Spinal cord (tissue), 10 donors: Measurements from ENCODE around the gene CHRNE. TPM values are rescaled to one million over a fixed set of nuclear protein-coding genes. Genes with fewer than 3 reads are reported as not detected.
"Not testable (repeated sequence)": the region's sequence is repeated elsewhere in the genome, so short reads cannot be mapped to it uniquely, and the experiment has no call there.

Experiments used
- DNase-seq, 6 donors: peaks; one replicate each; pipeline versions ENCODE4 v3.0.0 to v3.0.0-alpha.2; 2013 to 2015; ENCODE audit warnings: low spot score in 6 of 6, low read depth in 4 of 6
- H3K27ac ChIP-seq: one replicate; pipeline ENCODE4 v1.5.1; 2013; ENCODE audit warnings: low read depth, low read length, control low read depth
- H3K27me3 ChIP-seq: one replicate; pipeline ENCODE4 v1.6.1; 2013; ENCODE audit warnings: low read length; ENCODE audit not compliant: control insufficient read depth, insufficient read depth
- H3K36me3 ChIP-seq: one replicate; pipeline ENCODE4 v1.6.1; 2013; ENCODE audit warnings: low read length; ENCODE audit not compliant: control insufficient read depth, insufficient read depth
- H3K4me1 ChIP-seq: one replicate; pipeline ENCODE4 v1.6.1; 2013; ENCODE audit warnings: low read length; ENCODE audit not compliant: control insufficient read depth, insufficient read depth
- H3K4me3 ChIP-seq: one replicate; pipeline ENCODE4 v1.5.1; 2013; ENCODE audit warnings: low read depth, low read length, control low read depth
- H3K9me3 ChIP-seq: one replicate; pipeline ENCODE4 v1.6.1; 2013; ENCODE audit warnings: low read length; ENCODE audit not compliant: control insufficient read depth, insufficient read depth
- WGBS: methylation state at CpG from one replicate; pipeline ENCODE4 v1.1.5; 2013; ENCODE audit warnings: missing lambda C conversion rate; ENCODE audit not compliant: insufficient coverage; 5-methylcytosine and 5-hydroxymethylcytosine counted together
- polyA plus RNA-seq, 2 donors: library from polyadenylated mRNA; unstranded; fragments of 120-200 nt; gene quantifications; one replicate each; pipeline ENCODE4 v1.2.1, GENCODE V29; 2013; ENCODE audit not compliant: insufficient read length in 2 of 2
- total RNA-seq, 2 donors: library from RNA; depleted of rRNA in 1 of 2; stranded (reverse); fragments of 120-200 nt in 1 of 2; fragments of >200 nt in 1 of 2; gene quantifications; one replicate each; pipeline versions ENCODE4 v1.2.3 to v1.2.4, GENCODE V29; 2013 to 2014
- donor health status: healthy.

The CHRNE gene
- total and polyA plus RNA-seq, 4 donors: 0.69 to 1.9 (median 1.1) TPM

- no peak for DNase-seq
- Histone ChIP-seq H3K27ac (peak overlapping the region; percentile 79), H3K4me3 (no peak overlapping the region), H3K36me3 (peaks cover 32% of the 10 kb centered on the region), H3K4me1 (peaks cover 51% of the 10 kb centered on the region), H3K9me3 (no peaks in the 10 kb centered on the region), H3K27me3 (no peaks in the 10 kb centered on the region)
- 31% methylated on average over 5 of the region's 5 CpGs for WGBS
Observed at GRCh38 chr17:4858882-4859260, 44.0 kb downstream of the CHRNE start.

GRCh38 chr17:4858068-4858881 lies 44.6 kb downstream of the CHRNE start:
- Histone ChIP-seq H3K9me3 (no peaks in the 10 kb centered on the region), H3K27me3 (no peaks in the 10 kb centered on the region), H3K27ac (peak overlapping the region; percentile 79), H3K4me1 (peaks cover 51% of the 10 kb centered on the region), H3K36me3 (peaks cover 32% of the 10 kb centered on the region), H3K4me3 (no peak overlapping the region)
- WGBS: 25% methylated on average over 2 of the region's 7 CpGs
- DNase-seq: peak in 1 of 6 donors; percentile 59

GRCh38 chr17:4857347-4857746 lies 45.6 kb downstream of the CHRNE start:
- peaks cover 32% of the 10 kb centered on the region for H3K36me3 ChIP-seq
- H3K27ac ChIP-seq: peak overlapping the region; percentile 54
- H3K27me3 ChIP-seq, H3K4me3 ChIP-seq, H3K9me3 ChIP-seq, DNase-seq: not testable (repeated sequence)
- 75% methylated on average over 4 of the region's 7 CpGs for WGBS
- H3K4me1 ChIP-seq: peaks cover 51% of the 10 kb centered on the region

- H3K27ac ChIP-seq: no peak overlapping the region
- H3K4me1 ChIP-seq: peaks cover 51% of the 10 kb centered on the region
- no peak overlapping the region for H3K4me3 ChIP-seq
- no peaks in the 10 kb centered on the region for H3K9me3 ChIP-seq
- 76% methylated on average over 7 of the region's 7 CpGs for WGBS
- no peaks in the 10 kb centered on the region for H3K27me3 ChIP-seq
- peaks cover 32% of the 10 kb centered on the region for H3K36me3 ChIP-seq
- DNase-seq: no peak
Observed at GRCh38 chr17:4856937-4857314, 46.0 kb downstream of the CHRNE start.

- no peak overlapping the region for H3K4me3 ChIP-seq
- WGBS: 77% methylated on average over 9 of the region's 17 CpGs
- H3K27ac ChIP-seq: no peak overlapping the region
- peaks cover 50% of the 10 kb centered on the region for H3K4me1 ChIP-seq
- no peak for DNase-seq
- peaks cover 32% of the 10 kb centered on the region for H3K36me3 ChIP-seq
- H3K9me3 ChIP-seq: no peaks in the 10 kb centered on the region
- no peaks in the 10 kb centered on the region for H3K27me3 ChIP-seq
Observed at GRCh38 chr17:4856271-4856936, 46.5 kb downstream of the CHRNE start.

GRCh38 chr17:4854111-4854681 lies 48.7 kb downstream of the CHRNE start:
- H3K9me3 ChIP-seq: no peaks in the 10 kb centered on the region
- H3K27me3 ChIP-seq: no peaks in the 10 kb centered on the region
- DNase-seq: peak in 1 of 6 donors; percentile 65
- H3K4me1 ChIP-seq: peaks cover 30% of the 10 kb centered on the region
- no peak overlapping the region for H3K27ac ChIP-seq
- WGBS: 92% methylated on average over 5 of the region's 5 CpGs
- H3K4me3 ChIP-seq: no peak overlapping the region
- H3K36me3 ChIP-seq: peaks cover 16% of the 10 kb centered on the region

GRCh38 chr17:4853208-4853671 lies 49.7 kb downstream of the CHRNE start:
- DNase-seq: no peak
- Histone ChIP-seq H3K4me3 (no peak overlapping the region), H3K36me3 (peaks cover 13% of the 10 kb centered on the region), H3K9me3 (no peaks in the 10 kb centered on the region), H3K27me3 (no peaks in the 10 kb centered on the region), H3K27ac (no peak overlapping the region), H3K4me1 (peaks cover 24% of the 10 kb centered on the region)
- 100% methylated on average over 2 of the region's 2 CpGs for WGBS

- peak in 1 of 6 donors; percentile 33 for DNase-seq
- no peak overlapping the region for H3K4me3 ChIP-seq
- peaks cover 21% of the 10 kb centered on the region for H3K4me1 ChIP-seq
- no peak overlapping the region for H3K27ac ChIP-seq
- peaks cover 13% of the 10 kb centered on the region for H3K36me3 ChIP-seq
- no peaks in the 10 kb centered on the region for H3K9me3 ChIP-seq
- no peaks in the 10 kb centered on the region for H3K27me3 ChIP-seq
Observed at GRCh38 chr17:4852567-4853207, 50.2 kb downstream of the CHRNE start.

- no peak overlapping the region for H3K27ac ChIP-seq
- H3K36me3 ChIP-seq: peaks cover 1% of the 10 kb centered on the region
- no peak for DNase-seq
- no peaks in the 10 kb centered on the region for H3K9me3 ChIP-seq
- no peak overlapping the region for H3K4me3 ChIP-seq
- peaks cover 5% of the 10 kb centered on the region for H3K4me1 ChIP-seq
- no peaks in the 10 kb centered on the region for H3K27me3 ChIP-seq
- no CpG with 5 or more reads among the region's 3 CpGs for WGBS
Observed at GRCh38 chr17:4851084-4851483, 51.8 kb downstream of the CHRNE start.
